Measurements from ENCODE around the gene ARL4D. TPM values are rescaled to one million over a fixed set of nuclear protein-coding genes. Genes with fewer than 3 reads are reported as not detected.

ARL4D gene
- total RNA-seq, 4 donors from 2014 or later = 30.3 to 50.6 (median 43.7) TPM

DNA sequence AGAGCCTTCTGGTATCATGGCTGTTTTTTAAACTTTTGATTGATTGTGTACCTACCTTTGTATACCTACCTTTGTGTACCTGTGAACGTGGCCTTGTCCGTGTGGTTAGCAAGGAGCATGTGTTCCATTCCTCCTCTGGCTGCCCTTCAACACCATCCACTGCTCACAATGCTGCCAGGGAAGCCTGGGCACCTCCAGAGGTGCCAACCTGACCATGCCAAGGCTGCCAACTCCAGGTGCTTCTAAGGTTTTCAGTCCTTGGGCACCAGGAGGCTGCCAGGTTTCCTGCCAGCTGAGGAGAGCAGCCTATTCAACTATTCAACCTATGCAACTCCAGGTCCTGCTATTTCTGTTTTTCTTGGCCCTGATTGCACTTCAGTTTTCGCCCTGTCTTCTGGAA, 17.6 kb upstream of the ARL4D start:
- no peak for DNase-seq (ENCODE audit: low spot score in 2 of 2)
- no peak for TF ChIP-seq POLR2A (IDR thresholded peaks at IDR 0.05)
- TF ChIP-seq, protein P1, sequence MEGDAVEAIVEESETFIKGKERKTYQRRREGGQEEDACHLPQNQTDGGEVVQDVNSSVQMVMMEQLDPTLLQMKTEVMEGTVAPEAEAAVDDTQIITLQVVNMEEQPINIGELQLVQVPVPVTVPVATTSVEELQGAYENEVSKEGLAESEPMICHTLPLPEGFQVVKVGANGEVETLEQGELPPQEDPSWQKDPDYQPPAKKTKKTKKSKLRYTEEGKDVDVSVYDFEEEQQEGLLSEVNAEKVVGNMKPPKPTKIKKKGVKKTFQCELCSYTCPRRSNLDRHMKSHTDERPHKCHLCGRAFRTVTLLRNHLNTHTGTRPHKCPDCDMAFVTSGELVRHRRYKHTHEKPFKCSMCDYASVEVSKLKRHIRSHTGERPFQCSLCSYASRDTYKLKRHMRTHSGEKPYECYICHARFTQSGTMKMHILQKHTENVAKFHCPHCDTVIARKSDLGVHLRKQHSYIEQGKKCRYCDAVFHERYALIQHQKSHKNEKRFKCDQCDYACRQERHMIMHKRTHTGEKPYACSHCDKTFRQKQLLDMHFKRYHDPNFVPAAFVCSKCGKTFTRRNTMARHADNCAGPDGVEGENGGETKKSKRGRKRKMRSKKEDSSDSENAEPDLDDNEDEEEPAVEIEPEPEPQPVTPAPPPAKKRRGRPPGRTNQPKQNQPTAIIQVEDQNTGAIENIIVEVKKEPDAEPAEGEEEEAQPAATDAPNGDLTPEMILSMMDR (IDR thresholded peaks at IDR 0.05) = no peak
- H3K4me3 ChIP-seq (ENCODE audit: low read depth, poor library complexity, severe bottlenecking) = no peak overlapping the region
- intact Hi-C loops (cut with DNase I; ENCODE audit: low total_unique reads) = no loop called here
- WGBS, 2 donors = 77 to 86% methylated on average over 3 of the region's 3 CpGs

DNA sequence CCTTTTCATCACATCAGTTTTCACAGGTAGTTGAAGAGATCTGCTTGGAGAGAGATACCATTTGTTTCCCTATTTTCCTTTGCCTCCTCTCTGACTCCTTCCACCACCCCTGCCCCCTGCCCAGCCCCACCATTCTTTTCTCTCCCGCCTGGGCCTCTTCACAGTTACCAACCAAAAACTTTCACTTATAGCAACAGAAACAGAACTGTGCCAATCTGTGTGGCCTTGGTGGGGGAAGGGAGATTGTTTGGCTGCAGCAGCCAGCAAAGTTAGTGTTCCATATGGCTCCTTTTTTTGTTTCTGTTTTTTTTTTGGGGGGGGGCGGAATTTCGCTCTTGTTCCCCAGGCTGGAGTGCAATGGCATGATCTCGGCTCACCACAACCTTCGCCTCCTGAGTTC, 17.2 kb upstream of the ARL4D start:
- WGBS, 2 donors = 84 to 93% methylated on average over 5 of the region's 5 CpGs
- intact Hi-C loops (cut with DNase I; ENCODE audit: low total_unique reads) = no loop called here
- DNase-seq (ENCODE audit: low spot score in 2 of 2) = no peak
- no peak overlapping the region for H3K4me3 ChIP-seq (ENCODE audit: low read depth, poor library complexity, severe bottlenecking)
- TF ChIP-seq, protein P1 (IDR thresholded peaks at IDR 0.05) = no peak
- no peak for TF ChIP-seq POLR2A (IDR thresholded peaks at IDR 0.05)

DNA sequence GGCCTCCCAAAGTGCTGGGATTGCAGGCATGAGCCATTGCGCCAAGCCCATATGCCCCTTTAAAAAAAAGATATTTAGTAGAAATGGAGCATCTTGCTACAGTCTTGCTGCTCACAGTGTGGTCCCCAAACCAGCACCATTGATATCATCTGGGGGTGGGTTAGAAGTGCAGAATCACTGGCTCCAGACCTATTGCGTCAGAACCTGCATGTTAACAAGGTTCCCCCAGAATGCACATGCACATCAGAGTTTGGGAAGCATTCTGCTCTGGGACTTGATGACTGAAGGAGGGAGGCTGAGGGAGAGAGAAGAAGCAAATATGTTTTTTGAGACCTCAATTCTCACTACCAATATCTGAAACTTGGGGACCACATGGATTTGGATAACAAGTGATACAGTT, 16.0 kb upstream of the ARL4D start:
- WGBS, 2 donors = 100% methylated on average over 2 of the region's 2 CpGs
- intact Hi-C loops (cut with DNase I; ENCODE audit: low total_unique reads) = no loop called here
- H3K4me3 ChIP-seq (ENCODE audit: low read depth, poor library complexity, severe bottlenecking) = no peak overlapping the region
- TF ChIP-seq POLR2A (IDR thresholded peaks at IDR 0.05) = no peak
- TF ChIP-seq, protein P1 (IDR thresholded peaks at IDR 0.05) = no peak
- no peak for DNase-seq (ENCODE audit: low spot score in 2 of 2)

DNA sequence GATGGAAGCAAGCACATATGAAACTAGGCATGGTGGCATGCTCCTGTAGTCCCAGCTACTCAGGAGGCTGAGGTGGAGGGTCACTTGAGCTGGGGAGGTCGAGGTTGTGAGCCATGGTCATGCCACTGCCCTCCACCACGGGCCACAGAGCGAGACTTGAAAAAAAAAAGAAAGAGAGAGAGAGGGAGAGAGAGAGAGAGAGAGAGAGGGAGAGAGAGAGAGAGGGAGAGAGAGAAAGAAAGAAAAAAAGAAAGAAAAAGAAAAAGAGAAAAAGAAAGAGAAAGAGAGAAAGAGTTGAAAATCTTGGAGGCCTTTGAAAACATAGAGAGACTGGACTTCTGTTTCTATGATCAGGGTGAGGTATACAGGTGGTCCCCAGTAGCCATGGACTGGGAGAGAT, 15.4 kb upstream of the ARL4D start:
- intact Hi-C loops (cut with DNase I; ENCODE audit: low total_unique reads) = no loop called here
- 87 to 94% methylated on average over 3 of the region's 3 CpGs for WGBS, 2 donors
- H3K4me3 ChIP-seq (ENCODE audit: low read depth, poor library complexity, severe bottlenecking) = no peak overlapping the region
- no peak for DNase-seq (ENCODE audit: low spot score in 2 of 2)
- TF ChIP-seq, protein P1 (IDR thresholded peaks at IDR 0.05) = no peak
- TF ChIP-seq POLR2A (IDR thresholded peaks at IDR 0.05) = no peak

DNA sequence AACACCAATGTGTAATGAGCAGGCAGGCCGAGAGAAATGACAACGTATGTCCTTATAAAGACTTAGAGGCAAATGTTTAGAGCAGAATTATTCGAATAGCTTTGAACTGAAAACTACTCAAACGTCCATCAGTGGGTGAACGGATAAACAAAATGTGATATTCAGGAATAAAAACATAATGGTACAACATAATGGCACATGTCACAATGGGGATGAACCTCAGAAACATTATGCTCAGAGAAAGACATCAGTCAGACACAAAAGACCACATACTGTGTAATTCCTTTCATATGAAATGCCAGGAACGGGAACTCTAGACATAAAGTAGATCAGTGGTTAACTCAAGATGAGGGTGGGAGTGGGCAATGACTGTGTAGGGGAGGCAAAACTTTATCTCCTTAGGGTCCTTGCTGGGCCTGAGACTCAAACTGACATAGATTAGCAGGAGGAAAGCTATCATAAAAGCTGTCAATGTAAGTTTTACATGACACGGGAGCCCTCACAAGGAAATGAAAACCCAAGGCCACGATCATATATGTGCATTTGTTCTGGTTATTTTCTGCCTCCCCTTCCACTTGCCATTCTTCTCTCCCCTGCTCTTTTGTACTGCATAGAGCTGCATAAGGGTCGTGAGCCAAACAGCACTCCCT, 14.8 kb upstream of the ARL4D start:
- no peak for TF ChIP-seq POLR2A (IDR thresholded peaks at IDR 0.05)
- TF ChIP-seq, protein P1 (IDR thresholded peaks at IDR 0.05) = no peak
- intact Hi-C loops (cut with DNase I; ENCODE audit: low total_unique reads) = no loop called here
- DNase-seq (ENCODE audit: low spot score in 2 of 2) = no peak
- H3K4me3 ChIP-seq (ENCODE audit: low read depth, poor library complexity, severe bottlenecking) = no peak overlapping the region
- WGBS, 2 donors = 67 to 68% methylated on average over 9 of the region's 9 CpGs

DNA sequence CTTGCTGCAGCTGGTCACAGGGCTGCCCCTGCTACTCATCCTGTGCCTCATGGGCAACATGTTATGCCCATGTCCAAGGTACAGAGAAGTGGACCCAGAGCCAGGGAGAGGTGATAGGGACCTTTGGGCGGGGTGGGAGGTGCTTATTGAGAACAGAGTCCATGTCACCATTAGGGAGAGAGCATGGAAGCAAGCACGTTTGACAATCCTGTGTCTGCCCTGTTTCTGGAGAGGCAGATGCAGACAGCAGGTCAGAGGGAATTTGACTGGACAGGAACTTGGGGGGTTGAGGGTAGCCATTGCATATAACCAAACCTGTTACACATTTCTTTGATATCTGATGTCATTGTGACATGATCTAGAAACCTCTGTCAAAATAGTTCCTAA, 14.3 kb upstream of the ARL4D start:
- DNase-seq (ENCODE audit: low spot score in 2 of 2) = no peak
- TF ChIP-seq POLR2A (IDR thresholded peaks at IDR 0.05) = no peak
- TF ChIP-seq, protein P1 (IDR thresholded peaks at IDR 0.05) = no peak
- WGBS, 2 donors = 29 to 45% methylated on average over 2 of the region's 2 CpGs
- no peak overlapping the region for H3K4me3 ChIP-seq (ENCODE audit: low read depth, poor library complexity, severe bottlenecking)
- intact Hi-C loops (cut with DNase I; ENCODE audit: low total_unique reads) = no loop called here
